ENCODE measurements around the gene NUP62.

NUP62 gene

GRCh38 chr19:49881186-49881585 lies 48.1 kb downstream of the NUP62 start:
- no peak for DNase-seq (ENCODE audit: low read depth)

GRCh38 chr19:49880162-49880869 lies 49.0 kb downstream of the NUP62 start:
- DNase-seq (ENCODE audit: low read depth) = no peak

- peak; percentile 21 for DNase-seq (ENCODE audit: low read depth)
Observed at GRCh38 chr19:49879243-49879963, 49.9 kb downstream of the NUP62 start.

- DNase-seq (ENCODE audit: low read depth) = no peak
Observed at GRCh38 chr19:49878744-49879070, 50.6 kb downstream of the NUP62 start.

GRCh38 chr19:49877879-49878743 lies 51.2 kb downstream of the NUP62 start:
- DNase-seq (ENCODE audit: low read depth) = peak; percentile 94

GRCh38 chr19:49877020-49877878 lies 52.1 kb downstream of the NUP62 start, which contains the start of the genes AKT1S1 and TBC1D17:
Gene AKT1S1, minus strand, starts transcription at chr19:49877355. Its CDS starts 4,060 bp downstream, at chr19:49873295.
Gene TBC1D17, plus strand, starts transcription at chr19:49877702. Its CDS starts 22 bp downstream, at chr19:49877724.
- DNase-seq (ENCODE audit: low read depth) = peak; percentile 100

- peak; percentile 99 for DNase-seq (ENCODE audit: low read depth)
Observed at GRCh38 chr19:49876422-49877019, 52.8 kb downstream of the NUP62 start.

GRCh38 chr19:49875857-49876421 lies 53.4 kb downstream of the NUP62 start:
- no peak for DNase-seq (ENCODE audit: low read depth)

- DNase-seq (ENCODE audit: low read depth) = no peak
Observed at GRCh38 chr19:49875177-49875576, 54.1 kb downstream of the NUP62 start.

- DNase-seq (ENCODE audit: low read depth) = no peak
Observed at GRCh38 chr19:49874503-49875157, 54.7 kb downstream of the NUP62 start.

GRCh38 chr19:49873834-49874233 lies 55.5 kb downstream of the NUP62 start:
- DNase-seq (ENCODE audit: low read depth) = no peak

GRCh38 chr19:49873129-49873521 lies 56.2 kb downstream of the NUP62 start:
- DNase-seq (ENCODE audit: low read depth) = no peak

GRCh38 chr19:49872245-49873128 lies 56.8 kb downstream of the NUP62 start:
- no peak for DNase-seq (ENCODE audit: low read depth)

- no peak for DNase-seq (ENCODE audit: low read depth)
Observed at GRCh38 chr19:49871349-49871985, 57.8 kb downstream of the NUP62 start.

GRCh38 chr19:49870309-49870901 lies 58.9 kb downstream of the NUP62 start:
- no peak for DNase-seq (ENCODE audit: low read depth)

- DNase-seq (ENCODE audit: low read depth) = peak; percentile 100
Observed at GRCh38 chr19:49869484-49870308, 59.6 kb downstream of the NUP62 start.

- DNase-seq (ENCODE audit: low read depth) = no peak
Observed at GRCh38 chr19:49869009-49869483, 60.3 kb downstream of the NUP62 start.
